Medulla oblongata (tissue), 1 donor: ENCODE results near the gene AKAP8L.
A peak's percentile ranks its signal among the peaks of the same experiment; 100 is the strongest.

Experiments
- DNase-seq: peaks from one replicate; pipeline ENCODE4 v3.0.0-alpha.2; 2015; ENCODE audit errors: extremely low spot score

Gene AKAP8L

DNA sequence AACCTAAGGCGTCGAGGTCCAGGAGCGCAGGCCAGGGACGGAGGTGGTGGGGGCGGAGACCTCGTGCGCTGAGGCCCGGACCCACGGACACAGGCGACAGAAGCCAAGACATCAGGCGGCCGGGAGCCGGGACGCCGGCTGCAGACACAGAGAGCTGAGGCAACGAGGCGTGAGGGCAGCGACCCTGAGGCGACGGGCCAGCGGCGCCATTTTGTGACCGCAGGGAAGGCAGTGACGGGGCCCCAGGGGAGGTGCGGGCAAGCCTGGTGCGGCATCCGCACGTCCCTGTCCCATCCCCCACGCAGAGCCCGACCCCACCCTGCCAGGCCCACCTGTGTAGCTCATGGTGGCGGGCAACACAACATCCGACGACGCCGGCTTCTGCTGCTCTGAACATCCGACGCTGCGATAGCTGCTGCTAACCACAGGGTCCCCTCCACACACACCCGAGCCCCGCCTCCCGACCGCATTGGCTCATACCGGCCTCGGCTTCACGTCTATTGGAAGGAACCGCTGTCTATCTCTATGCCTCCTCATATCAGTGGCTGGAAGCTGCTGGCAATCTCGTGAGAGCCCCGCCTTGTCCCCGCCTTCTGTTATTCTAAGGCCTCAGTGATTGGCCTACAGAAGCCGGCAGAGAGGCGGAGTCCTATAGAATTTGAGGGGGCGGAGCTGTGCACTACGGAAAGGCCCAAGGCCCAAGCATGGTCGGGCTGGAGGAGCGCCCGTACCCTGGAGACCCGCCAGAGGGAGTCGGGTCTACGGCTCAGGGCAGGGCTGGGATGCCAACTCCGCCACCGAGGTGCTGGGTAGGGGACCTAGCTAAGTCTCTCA is at the start of gene AKAP8L:
TSS of gene AKAP8L (minus strand) at position 410 of the 834 bp plus-strand sequence. CDS start at position 345, 65 bp downstream.
- DNase-seq: peak; percentile 99

- DNase-seq: no peak
Observed at GRCh38 chr19:15467734-15468214, 49.0 kb upstream of the AKAP8L start.

GRCh38 chr19:15466851-15467733 is 48.3 kb upstream of the AKAP8L start:
- no peak for DNase-seq

- peak; percentile 26 for DNase-seq
Observed at GRCh38 chr19:15464394-15465385, 45.9 kb upstream of the AKAP8L start, which contains the start of gene RASAL3. TSS of gene RASAL3 (minus strand) at chr19:15464544. CDS start at chr19:15464358, 186 bp downstream.

DNA sequence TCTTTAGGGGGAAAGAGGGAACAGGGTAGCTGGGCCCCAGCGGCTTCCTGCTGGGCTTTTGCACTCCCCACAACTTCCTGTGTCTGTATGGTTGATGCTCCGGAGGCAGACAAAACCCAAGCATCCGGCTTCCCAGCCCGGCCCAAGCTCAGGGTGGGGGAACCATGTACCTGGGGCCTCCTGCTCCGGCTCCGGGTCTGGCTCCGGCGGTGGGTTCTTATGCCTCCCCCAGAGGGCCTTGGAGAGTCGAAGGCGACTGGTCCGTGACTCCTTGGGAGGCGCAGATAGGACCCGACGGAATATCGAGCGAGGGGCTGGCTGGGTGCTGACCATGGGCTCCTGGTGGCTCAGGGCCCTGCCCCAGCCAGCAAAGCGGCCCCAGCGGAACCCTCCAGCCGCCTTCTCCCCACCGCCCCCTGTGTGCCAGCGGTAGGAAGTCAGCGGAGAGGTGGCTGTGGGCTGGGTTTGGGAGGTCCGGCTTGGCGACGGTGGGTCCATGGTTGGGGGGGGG is 45.1 kb upstream of the AKAP8L start:
- DNase-seq: no peak

DNA sequence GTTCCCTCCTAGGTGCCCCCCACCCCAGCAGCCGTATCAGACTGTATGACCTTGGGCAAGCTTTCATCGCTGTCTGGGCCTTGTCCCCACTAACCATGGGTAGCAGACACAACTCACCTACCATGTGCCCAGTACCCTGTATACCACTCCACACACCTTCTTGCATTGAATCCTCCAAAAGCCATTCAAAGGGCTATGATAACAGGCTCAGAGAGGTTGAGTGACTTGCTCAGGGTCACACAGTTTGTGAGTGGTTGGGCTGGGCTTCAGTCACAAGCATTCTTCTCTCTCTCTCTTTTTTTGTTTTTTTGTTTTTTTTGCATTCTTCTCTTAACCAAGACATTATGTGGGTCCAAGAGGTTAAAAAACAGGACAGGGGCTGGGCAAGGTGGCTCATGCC is 42.9 kb upstream of the AKAP8L start:
- DNase-seq: no peak

- no peak for DNase-seq
Observed at GRCh38 chr19:15457701-15458484, 39.1 kb upstream of the AKAP8L start.

DNA sequence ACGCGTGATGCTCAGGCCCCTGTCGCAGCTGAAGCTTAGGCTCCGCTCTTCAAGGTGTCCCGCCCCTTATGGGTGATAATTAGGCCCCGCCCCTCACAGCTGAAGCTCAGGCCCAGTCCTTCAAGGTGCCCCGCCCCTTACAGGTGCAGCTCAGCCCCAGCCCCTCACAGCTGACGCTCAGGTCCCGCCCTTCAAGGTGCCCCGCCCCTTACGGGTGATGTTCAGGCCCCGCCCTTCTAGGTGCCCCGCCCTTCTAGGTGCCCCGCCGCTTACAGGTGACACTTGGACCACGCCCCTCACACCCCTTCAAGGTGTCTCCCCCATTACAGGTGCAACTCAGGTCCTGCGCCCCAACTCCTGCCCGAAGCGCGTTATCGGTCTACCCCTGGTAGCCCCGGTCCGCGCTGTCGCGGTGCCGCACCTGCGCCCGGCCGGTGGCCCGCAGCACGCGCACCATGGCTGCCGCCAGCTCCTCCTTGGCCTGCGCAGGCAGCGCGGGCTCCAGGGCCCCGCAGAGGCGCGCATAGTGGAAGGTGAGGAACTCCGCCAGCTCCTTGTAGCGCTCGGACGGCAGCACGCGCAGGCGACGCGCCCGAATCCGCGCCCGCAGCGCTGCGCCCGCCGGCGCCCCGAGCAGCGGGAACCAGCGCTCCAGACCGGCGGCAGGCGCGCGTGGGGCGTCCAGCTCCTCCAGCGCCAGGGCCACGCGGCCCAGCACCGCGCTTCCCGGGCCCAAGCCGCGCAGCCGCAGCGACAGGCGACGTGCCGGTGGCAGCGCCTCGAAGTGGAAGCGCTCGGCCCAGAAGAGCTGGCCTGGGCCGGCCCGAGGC is 38.3 kb upstream of the AKAP8L start:
- no peak for DNase-seq

DNA sequence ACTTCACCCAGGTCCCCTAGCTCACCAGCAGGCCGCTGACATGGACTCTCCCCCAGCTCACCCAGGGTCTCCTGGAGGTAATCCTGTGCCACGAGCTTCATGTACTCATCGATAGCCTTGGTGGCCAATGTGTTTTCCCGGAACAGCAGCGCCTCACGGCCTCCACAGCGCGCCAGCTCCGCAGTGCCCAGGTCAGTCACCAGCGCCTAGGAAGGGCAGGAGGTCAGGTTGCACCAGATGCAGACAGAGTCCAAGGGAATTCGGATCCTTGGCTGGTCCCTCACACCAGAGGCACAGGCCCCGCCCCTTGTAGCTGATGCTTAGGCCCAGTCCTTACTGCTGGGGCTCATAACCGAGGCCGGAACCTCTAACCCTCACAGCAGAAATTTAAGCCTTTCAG is 37.7 kb upstream of the AKAP8L start:
- DNase-seq: no peak

DNA sequence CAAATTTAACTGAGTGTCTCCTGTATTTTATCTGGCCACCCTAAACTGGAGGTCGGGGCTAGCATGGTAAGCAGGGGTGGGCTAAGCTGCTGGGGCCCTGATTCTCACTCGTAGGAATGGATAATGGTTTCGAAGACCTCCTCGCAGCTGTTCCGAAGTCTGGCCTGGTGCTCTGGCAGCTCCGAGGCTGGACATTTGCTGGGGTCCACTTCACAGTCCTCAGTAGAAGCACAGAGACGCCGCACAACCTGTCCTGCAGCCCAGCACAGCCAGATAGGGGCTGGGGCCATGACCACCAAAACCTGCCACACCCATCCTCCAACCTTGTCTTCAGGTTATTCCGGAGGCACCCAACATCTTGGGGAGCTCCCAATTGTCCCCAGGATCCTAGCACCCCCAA is 37.2 kb upstream of the AKAP8L start:
- DNase-seq: no peak

- no peak for DNase-seq
Observed at GRCh38 chr19:15453906-15454860, 35.4 kb upstream of the AKAP8L start.

DNA sequence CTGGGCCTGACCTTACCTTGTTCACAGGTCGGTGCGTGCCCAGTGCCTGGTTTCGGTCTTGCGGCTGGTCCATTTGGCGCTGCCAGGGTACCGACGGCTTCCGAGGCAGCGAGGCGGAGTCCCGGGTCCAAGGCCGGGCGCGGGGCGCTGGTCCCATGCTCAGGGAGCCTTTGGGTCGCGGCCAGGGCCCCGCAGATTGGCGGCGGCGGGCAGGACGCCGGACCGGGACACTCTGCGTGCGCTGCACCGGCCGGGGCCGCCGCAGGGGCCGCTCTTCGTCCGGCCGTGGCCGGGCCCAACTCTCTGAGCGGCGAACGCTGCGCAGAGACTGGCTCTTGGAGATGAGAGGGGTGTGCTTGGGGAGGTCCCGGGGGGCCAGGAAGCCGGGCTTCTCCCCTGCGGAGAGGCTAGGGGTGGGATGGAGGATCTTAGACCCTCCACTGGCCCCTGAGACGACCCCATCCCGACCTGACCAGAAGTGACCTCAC is 34.3 kb upstream of the AKAP8L start:
- DNase-seq: no peak

DNA sequence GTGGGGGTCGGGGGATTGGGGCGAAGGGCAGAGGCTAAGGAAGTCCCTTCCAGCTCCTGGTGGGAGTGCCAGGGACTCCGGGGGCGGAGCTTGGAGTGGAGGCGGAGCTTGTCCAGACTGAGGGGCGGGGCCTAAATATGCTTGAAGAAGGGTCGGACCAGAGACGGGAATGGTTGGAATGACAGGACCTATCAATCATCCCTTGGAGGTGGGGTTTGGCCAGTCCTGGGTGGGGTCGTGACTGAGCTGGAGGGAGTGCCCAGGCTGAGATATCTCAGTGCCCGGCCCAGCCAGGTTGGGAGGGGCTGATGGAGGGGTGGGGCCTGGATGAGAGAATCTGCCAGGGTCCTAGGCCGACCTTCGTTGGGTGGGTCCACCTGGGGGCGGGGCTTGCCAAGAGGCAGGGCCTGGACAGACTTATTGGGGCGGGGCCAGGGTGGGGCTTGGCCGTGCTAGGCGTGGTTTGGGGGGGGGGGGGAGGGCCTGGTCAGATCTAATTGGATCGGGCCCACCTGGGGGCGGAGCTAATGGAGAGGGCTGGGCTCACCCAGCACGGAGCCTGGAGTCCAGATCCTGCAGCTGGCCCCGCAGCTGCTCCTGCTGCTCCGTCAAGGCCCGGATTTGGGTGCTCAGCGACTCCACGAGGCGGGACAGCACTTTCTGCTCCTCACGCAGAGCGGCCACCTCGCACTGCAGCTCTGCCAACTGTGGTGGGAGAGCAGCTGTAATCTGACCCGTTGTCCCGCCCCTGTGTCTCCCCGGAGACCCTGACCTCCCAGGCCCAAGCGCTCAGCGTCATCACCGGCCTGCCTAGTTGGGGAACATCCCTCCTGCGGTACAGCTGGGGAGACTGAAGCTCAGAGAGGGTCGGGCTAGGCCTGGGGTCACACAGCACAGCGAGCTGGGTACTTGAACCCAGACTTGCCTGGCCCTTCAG is 33.6 kb upstream of the AKAP8L start:
- no peak for DNase-seq

DNA sequence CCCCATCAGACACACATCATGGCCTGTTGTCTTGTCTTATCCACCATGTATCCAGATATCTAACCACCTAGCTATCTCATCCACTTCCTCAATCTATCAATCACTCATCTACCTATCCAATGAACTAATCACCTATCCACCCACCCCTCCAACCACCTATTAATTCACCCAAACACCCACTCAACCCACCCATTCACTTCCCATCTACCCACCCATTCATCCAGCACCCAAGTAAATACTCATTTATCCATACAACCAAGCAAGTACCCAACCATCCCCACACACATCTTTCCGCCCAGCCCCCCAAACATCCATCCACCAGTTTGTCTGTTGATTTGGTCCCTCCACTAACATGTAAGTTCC is 31.7 kb upstream of the AKAP8L start:
- no peak for DNase-seq

DNA sequence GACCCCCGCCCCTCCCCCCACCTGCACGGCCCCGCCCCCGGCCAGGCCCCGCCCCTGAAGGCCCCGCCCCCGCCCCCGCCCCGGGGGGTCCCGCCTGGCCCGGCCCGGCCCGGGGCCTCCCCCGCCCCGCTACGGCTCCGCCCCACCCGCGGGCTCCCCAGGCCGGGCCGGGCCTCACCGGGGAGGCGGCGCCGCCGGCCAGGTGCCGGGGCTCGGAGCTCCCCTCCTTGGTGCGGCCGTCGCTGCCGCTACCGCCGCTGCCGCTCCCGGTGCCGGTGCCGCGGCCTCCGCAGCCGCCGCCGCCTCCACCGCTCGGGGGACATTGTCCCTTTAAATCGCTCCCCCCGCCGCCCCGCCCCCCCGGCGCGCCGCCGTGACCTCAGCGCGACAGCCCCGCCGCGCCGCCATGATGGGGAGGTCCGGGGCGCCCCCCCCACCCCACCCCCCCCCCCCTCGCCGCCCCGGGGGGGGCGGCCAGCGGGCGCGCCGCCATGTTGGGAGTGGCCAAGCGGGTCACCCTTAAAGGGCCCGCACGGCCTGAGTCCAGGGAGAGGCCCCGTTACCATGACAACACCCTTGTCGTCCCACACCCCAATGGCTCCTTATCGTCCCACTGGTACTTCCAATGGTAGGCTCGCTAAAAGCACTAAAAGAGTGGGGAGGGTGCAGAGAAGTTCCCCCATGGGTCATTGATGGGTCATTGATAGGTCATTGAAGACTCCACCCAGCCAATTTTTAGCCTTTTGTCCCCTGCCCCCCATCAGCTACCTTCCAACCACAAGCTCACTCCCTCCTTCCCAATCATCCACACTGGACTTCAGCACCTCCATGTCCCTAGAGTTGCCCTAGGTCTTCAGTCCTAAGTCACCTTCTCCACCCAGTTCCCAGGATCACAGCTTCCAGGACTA is 31.1 kb upstream of the AKAP8L start, which contains the start of gene WIZ:
TSS of gene WIZ (minus strand) at position 337 of the 908 bp plus-strand sequence. CDS start 1,649 bp downstream, outside the sequence.
- peak; percentile 56 for DNase-seq
